HepG2 (cell line): ENCODE measurements around the gene LANCL1. TPM values are rescaled to one million over a fixed set of nuclear protein-coding genes. Genes with fewer than 3 reads are reported as not detected.

Experiments
- DZIP1 ChIP-seq: sonication (generic); formaldehyde crosslinking; IDR thresholded peaks from 2 replicates; pipeline ENCODE4 v1.5.0; 2020; ENCODE audit warnings: mild to moderate bottlenecking, missing genetic modification reagents
- ISL2 ChIP-seq: sonication (generic); formaldehyde crosslinking; IDR thresholded peaks from 2 replicates; pipeline ENCODE4 v1.5.0; 2020; ENCODE audit warnings: missing genetic modification reagents
- ZNF318 ChIP-seq: sonication (generic); formaldehyde crosslinking; IDR thresholded peaks from 2 replicates; pipeline ENCODE4 v1.4.0; 2020; ENCODE audit warnings: mild to moderate bottlenecking, missing genetic modification reagents
- ZNF543 ChIP-seq: sonication (generic); formaldehyde crosslinking; IDR thresholded peaks from 2 replicates; pipeline ENCODE4 v1.4.0; 2020; ENCODE audit warnings: mild to moderate bottlenecking, missing genetic modification reagents
- ZNF552 ChIP-seq: sonication (generic); formaldehyde crosslinking; IDR thresholded peaks from 2 replicates; pipeline ENCODE4 v1.9.0; 2022; ENCODE audit warnings: missing genetic modification reagents, mild to moderate bottlenecking, borderline replicate concordance
- ZNF619 ChIP-seq: sonication (generic); formaldehyde crosslinking; IDR thresholded peaks from 2 replicates; pipeline ENCODE4 v1.4.0; 2020; ENCODE audit warnings: mild to moderate bottlenecking, missing genetic modification reagents
- ZNF782 ChIP-seq: sonication (generic); formaldehyde crosslinking; IDR thresholded peaks from 2 replicates; pipeline ENCODE4 v1.4.0; 2020; ENCODE audit warnings: missing genetic modification reagents, mild to moderate bottlenecking, borderline replicate concordance
- polyA plus RNA-seq, 8 experiments: library from polyadenylated mRNA; depleted of rRNA in 3 of 8; stranded (reverse) in 7 of 8; unstranded in 1 of 8; fragments of >200 nt; fragmentation: Illumina TruSeq in 4 of 8; extraction: Trizol in 4 of 8; gene quantifications; 2 replicates each; pipeline versions ENCODE4 v1.2.1 to v1.2.3, GENCODE V29; 2011 to 2016; ENCODE audit warnings: low read depth in 4 of 8, missing spikeins in 1 of 8, mixed read lengths in 1 of 8; ENCODE audit not compliant: insufficient read depth in 1 of 8
- total RNA-seq, 5 experiments: library from RNA; depleted of rRNA; stranded (reverse); fragments of >200 nt; fragmentation: Illumina TruSeq; extraction: Trizol; gene quantifications; 2 replicates each; pipeline ENCODE4 v1.2.3, GENCODE V29; 2016; ENCODE audit warnings: low read depth in 1 of 5
- TF ChIP-seq, protein P1 (sequence below): sonication (generic); formaldehyde crosslinking; conservative IDR thresholded peaks from 2 replicates; pipeline ENCODE4 v1.4.0; 2020; ENCODE audit warnings: missing genetic modification reagents
- TF ChIP-seq, protein P2 (sequence below): sonication (generic); formaldehyde crosslinking; conservative IDR thresholded peaks from 2 replicates; pipeline ENCODE4 v1.4.0; 2020; ENCODE audit warnings: mild to moderate bottlenecking, missing genetic modification reagents, moderate library complexity
- TF ChIP-seq, protein P3 (sequence below): conservative IDR thresholded peaks from 2 replicates; pipeline ENCODE4 v1.6.1; 2018; ENCODE audit warnings: missing genetic modification reagents

Gene LANCL1
- total and polyA plus RNA-seq, 2 of the 13 experiments (the other 11 are each of a cell fraction or from before 2014, with no cell fraction given), result 53.5 to 67.7 TPM

GRCh38 chr2:210477496-210477895 is 937 bp upstream of the LANCL1 start (continued):
- TF ChIP-seq, protein P1, sequence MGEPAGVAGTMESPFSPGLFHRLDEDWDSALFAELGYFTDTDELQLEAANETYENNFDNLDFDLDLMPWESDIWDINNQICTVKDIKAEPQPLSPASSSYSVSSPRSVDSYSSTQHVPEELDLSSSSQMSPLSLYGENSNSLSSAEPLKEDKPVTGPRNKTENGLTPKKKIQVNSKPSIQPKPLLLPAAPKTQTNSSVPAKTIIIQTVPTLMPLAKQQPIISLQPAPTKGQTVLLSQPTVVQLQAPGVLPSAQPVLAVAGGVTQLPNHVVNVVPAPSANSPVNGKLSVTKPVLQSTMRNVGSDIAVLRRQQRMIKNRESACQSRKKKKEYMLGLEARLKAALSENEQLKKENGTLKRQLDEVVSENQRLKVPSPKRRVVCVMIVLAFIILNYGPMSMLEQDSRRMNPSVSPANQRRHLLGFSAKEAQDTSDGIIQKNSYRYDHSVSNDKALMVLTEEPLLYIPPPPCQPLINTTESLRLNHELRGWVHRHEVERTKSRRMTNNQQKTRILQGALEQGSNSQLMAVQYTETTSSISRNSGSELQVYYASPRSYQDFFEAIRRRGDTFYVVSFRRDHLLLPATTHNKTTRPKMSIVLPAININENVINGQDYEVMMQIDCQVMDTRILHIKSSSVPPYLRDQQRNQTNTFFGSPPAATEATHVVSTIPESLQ, result no peak
- TF ChIP-seq ISL2 (0 out of 2 replicates have a peak, but pooled peaks have one; percentile 22), ZNF543 (CRISPR knock-in tag) (0 out of 2 replicates have a peak, but pooled peaks have one; percentile 48), ZNF318 (CRISPR knock-in tag) (no peak), ZNF552 (CRISPR knock-in tag) (no peak), DZIP1 (no peak), ZNF619 (CRISPR knock-in tag) (no peak), ZNF782 (CRISPR knock-in tag) (no peak)
- TF ChIP-seq, protein P2, sequence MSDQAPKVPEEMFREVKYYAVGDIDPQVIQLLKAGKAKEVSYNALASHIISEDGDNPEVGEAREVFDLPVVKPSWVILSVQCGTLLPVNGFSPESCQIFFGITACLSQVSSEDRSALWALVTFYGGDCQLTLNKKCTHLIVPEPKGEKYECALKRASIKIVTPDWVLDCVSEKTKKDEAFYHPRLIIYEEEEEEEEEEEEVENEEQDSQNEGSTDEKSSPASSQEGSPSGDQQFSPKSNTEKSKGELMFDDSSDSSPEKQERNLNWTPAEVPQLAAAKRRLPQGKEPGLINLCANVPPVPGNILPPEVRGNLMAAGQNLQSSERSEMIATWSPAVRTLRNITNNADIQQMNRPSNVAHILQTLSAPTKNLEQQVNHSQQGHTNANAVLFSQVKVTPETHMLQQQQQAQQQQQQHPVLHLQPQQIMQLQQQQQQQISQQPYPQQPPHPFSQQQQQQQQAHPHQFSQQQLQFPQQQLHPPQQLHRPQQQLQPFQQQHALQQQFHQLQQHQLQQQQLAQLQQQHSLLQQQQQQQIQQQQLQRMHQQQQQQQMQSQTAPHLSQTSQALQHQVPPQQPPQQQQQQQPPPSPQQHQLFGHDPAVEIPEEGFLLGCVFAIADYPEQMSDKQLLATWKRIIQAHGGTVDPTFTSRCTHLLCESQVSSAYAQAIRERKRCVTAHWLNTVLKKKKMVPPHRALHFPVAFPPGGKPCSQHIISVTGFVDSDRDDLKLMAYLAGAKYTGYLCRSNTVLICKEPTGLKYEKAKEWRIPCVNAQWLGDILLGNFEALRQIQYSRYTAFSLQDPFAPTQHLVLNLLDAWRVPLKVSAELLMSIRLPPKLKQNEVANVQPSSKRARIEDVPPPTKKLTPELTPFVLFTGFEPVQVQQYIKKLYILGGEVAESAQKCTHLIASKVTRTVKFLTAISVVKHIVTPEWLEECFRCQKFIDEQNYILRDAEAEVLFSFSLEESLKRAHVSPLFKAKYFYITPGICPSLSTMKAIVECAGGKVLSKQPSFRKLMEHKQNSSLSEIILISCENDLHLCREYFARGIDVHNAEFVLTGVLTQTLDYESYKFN (CRISPR knock-in tag), result peak; percentile 37; the same call in 1 of the 2 replicates
- TF ChIP-seq, protein P3, sequence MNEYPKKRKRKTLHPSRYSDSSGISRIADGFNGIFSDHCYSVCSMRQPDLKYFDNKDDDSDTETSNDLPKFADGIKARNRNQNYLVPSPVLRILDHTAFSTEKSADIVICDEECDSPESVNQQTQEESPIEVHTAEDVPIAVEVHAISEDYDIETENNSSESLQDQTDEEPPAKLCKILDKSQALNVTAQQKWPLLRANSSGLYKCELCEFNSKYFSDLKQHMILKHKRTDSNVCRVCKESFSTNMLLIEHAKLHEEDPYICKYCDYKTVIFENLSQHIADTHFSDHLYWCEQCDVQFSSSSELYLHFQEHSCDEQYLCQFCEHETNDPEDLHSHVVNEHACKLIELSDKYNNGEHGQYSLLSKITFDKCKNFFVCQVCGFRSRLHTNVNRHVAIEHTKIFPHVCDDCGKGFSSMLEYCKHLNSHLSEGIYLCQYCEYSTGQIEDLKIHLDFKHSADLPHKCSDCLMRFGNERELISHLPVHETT (CRISPR knock-in tag), result no peak
